Heart left ventricle (tissue), 16 donors: ENCODE results near the gene COPS8. TPM values are rescaled to one million over a fixed set of nuclear protein-coding genes. Genes with fewer than 3 reads are reported as not detected.

Source experiments
- ATAC-seq, 4 donors: fragments of 200-7000 bp; cut with Tn5 transposase; one replicate each; pipeline ENCODE4 v1.9.1; 2020 to 2022; ENCODE audit warnings: moderate library complexity in 4 of 4, mild to moderate bottlenecking in 3 of 4, moderate number of reproducible peaks in 1 of 4
- DNase-seq, 5 donors: peaks; one replicate each; pipeline ENCODE4 v3.0.0-alpha.2; 2020
- H3K27ac ChIP-seq, 12 donors: fragments of 200-600 bp; sonication (generic) in 4 of 12; one replicate each; pipeline versions ENCODE4 v1.5.0 to v1.8.0; 2016 to 2022; ENCODE audit warnings: mild to moderate bottlenecking in 2 of 12
- H3K27me3 ChIP-seq, 9 donors: fragments of 200-600 bp; sonication (generic) in 2 of 9; one replicate each; pipeline versions ENCODE4 v1.5.1 to v1.8.0; 2016 to 2022; ENCODE audit warnings: mild to moderate bottlenecking in 3 of 9
- H3K36me3 ChIP-seq, 9 donors: fragments of 200-600 bp; sonication (generic) in 2 of 9; one replicate each; pipeline versions ENCODE4 v1.5.0 to v1.8.0; 2018 to 2022; ENCODE audit warnings: mild to moderate bottlenecking in 2 of 9
- H3K4me1 ChIP-seq, 12 donors: fragments of 200-600 bp; sonication (generic) in 4 of 12; one replicate each; pipeline versions ENCODE4 v1.5.0 to v1.8.0; 2016 to 2022; ENCODE audit warnings: mild to moderate bottlenecking in 3 of 12
- H3K4me3 ChIP-seq, 12 donors: fragments of 200-600 bp; sonication (generic) in 4 of 12; one replicate each; pipeline versions ENCODE4 v1.5.0 to v1.8.0; 2017 to 2022; ENCODE audit warnings: mild to moderate bottlenecking in 9 of 12, moderate library complexity in 4 of 12
- H3K9me3 ChIP-seq, 12 donors: fragments of 200-600 bp; sonication (generic) in 4 of 12; one replicate each; pipeline versions ENCODE4 v1.5.0 to v1.8.0; 2016 to 2022; ENCODE audit warnings: mild to moderate bottlenecking in 1 of 12
- CTCF ChIP-seq, 12 donors: fragments of 200-600 bp; sonication (generic) in 4 of 12; IDR thresholded peaks; one replicate each; pipeline versions ENCODE4 v1.5.0 to v1.8.0; 2018 to 2022; ENCODE audit warnings: antibody characterized with exemption in 12 of 12, mild to moderate bottlenecking in 5 of 12
- POLR2A ChIP-seq, 2 donors: fragments of 450-650 bp; IDR thresholded peaks; one replicate each; pipeline ENCODE4 v1.6.1; 2017; ENCODE audit warnings: antibody characterized with exemption in 2 of 2, mild to moderate bottlenecking in 2 of 2, moderate library complexity in 2 of 2
- WGBS, 4 donors: extraction: QIAGEN DNeasy Blood & Tissue Kit in 2 of 4; methylation state at CpG; one replicate each; pipeline versions ENCODE4 v1.1.5 to v1.1.7; 2013 to 2018; 5-methylcytosine and 5-hydroxymethylcytosine counted together
- intact Hi-C, 10 donors: fragments of 100-400 bp; cut with DNase I; formaldehyde crosslinking; loops; one replicate each; pipeline versions ENCODE4 v1.11.1 to v1.14.2; 2022
- polyA plus RNA-seq, 2 donors: library from polyadenylated mRNA; stranded (reverse); fragments of 200-250 nt; gene quantifications; one replicate each; pipeline ENCODE4 v1.2.3, GENCODE V29; 2013
- total RNA-seq, 9 donors: library from RNA; depleted of rRNA in 2 of 9; stranded (reverse); fragments of >200 nt in 2 of 9; fragmentation: NEBNext Ultra II Directional in 3 of 9; extraction: Animal tissue kit (Norgen Biotek cat#: 25700) in 3 of 9; gene quantifications; one replicate each; pipeline versions ENCODE4 v1.1.0 to v1.2.4, GENCODE V29; 2016 to 2023
- donor health status: ischemic (EF 13 %, LVEDD 7.1; RV severe dilation, severe dysfunction).
- donor health status: healthy with polysubstance abuse.
- donor health status: DM: no; HTN: yes; CAD: no.
- donor health status: DM: no; HTN: no; CAD: no.
- donor health status: ischemic (EF 25% LVEDD 6.9; RV normal size, moderate dysfunction).
- donor health status: ischemic (EF 25% LVEDD 5.7; RV mildly dilated, moderate dysfunction).
- donor health status: healthy.
- donor health status: DM: yes; HTN: yes; CAD: no.
- donor health status: ischemic (EF 35%, LVEDD 5.7; RV mildly dilated, moderate dysfunction).
- donor health status: nonischemic (EF 11% LVEDD 7.7; RV severe dilation, severe dysfunction).
- donor health status: DM: yes; HTN: yes; CAD: no.
- donor health status: PGD.
- donor health status: ischemic (EF 29% LVEDD 5.4; RV normal size, mild dysfunction).
- donor health status: nonischemic (EF 23%, LVEDD 6.1; RV moderate dilation, normal function).

COPS8 gene
- total and polyA plus RNA-seq, 11 donors, result 34.7 to 231 (median 93.0) TPM

DNA sequence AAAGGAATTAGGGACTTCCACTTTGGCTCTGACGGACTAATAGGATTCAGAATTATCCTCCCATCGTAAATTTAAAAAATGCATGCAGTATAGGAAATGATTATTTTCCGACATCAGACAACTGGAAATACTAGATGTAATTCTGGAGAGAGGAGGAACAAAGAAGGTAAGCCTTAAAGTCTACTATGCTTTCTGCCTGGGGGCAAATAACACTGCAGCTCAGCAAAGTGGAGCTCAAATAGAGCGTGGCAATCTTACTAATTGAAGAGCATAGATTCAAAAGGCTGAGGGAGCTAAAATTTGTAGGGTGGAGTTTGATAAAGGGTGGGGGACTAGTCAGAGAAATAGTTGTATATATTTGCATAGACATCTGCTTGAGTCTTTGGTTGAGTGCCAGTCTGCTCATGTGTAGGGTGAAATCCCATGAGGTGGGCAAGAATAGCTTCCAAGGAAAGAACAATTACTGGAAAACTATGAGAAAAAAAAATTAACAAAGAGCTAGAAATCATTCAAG is 23.8 kb downstream of the COPS8 start:
- Histone ChIP-seq H3K4me1 (no peaks in the 10 kb centered on the region), H3K36me3 (peaks cover 0 to 9% (median 0%) of the 10 kb centered on the region in 9 donors), H3K9me3 (peaks cover 0 to 19% (median 0%) of the 10 kb centered on the region in 12 donors), H3K27ac (no peak overlapping the region), H3K27me3 (no peaks in the 10 kb centered on the region), H3K4me3 (no peak overlapping the region)
- TF ChIP-seq CTCF (IDR thresholded peaks at IDR 0.05) (no peak), POLR2A (IDR thresholded peaks at IDR 0.05) (no peak)
- intact Hi-C loops, result no loop called here
- DNase-seq (no peak), ATAC-seq (no peak)
- WGBS, 4 donors, result 97 to 99% (median 97%) methylated on average over 4 of the region's 4 CpGs

GRCh38 chr2:237113026-237113795 is 27.5 kb downstream of the COPS8 start:
- Histone ChIP-seq H3K9me3 (peaks cover 0 to 19% (median 0%) of the 10 kb centered on the region in 12 donors), H3K36me3 (no peaks in the 10 kb centered on the region), H3K27ac (no peak overlapping the region), H3K27me3 (no peaks in the 10 kb centered on the region), H3K4me1 (peaks cover 0 to 7% (median 0%) of the 10 kb centered on the region in 12 donors), H3K4me3 (no peak overlapping the region)
- 91 to 96% (median 94%) methylated on average over 4 of the region's 4 CpGs for WGBS, 4 donors
- intact Hi-C loops, result no loop called here
- DNase-seq, result no peak
- ATAC-seq, result no peak
- TF ChIP-seq POLR2A (IDR thresholded peaks at IDR 0.05) (no peak), CTCF (IDR thresholded peaks at IDR 0.05) (no peak)

- 91 to 97% (median 94%) methylated on average over 3 of the region's 3 CpGs for WGBS, 4 donors
- intact Hi-C loops, result no loop called here
- no peaks in the 10 kb centered on the region for H3K36me3 ChIP-seq
- H3K9me3 ChIP-seq, result peaks cover 0 to under 1% (median 0%) of the 10 kb centered on the region in 12 donors
- TF ChIP-seq CTCF (IDR thresholded peaks at IDR 0.05), result no peak
- no peak overlapping the region for H3K27ac ChIP-seq
- H3K27me3 ChIP-seq, result no peaks in the 10 kb centered on the region
- peaks cover 0 to 13% (median 0%) of the 10 kb centered on the region in 12 donors for H3K4me1 ChIP-seq
- ATAC-seq (no peak), DNase-seq (no peak)
- H3K4me3 ChIP-seq, result no peak overlapping the region
Measured at GRCh38 chr2:237115870-237116269, 30.2 kb downstream of the COPS8 start.

GRCh38 chr2:237116431-237116830 is 30.7 kb downstream of the COPS8 start:
- no peak for TF ChIP-seq CTCF (IDR thresholded peaks at IDR 0.05)
- no peak for TF ChIP-seq POLR2A (IDR thresholded peaks at IDR 0.05)
- H3K4me1 ChIP-seq, result peaks cover 0 to 13% (median 0%) of the 10 kb centered on the region in 12 donors
- intact Hi-C loops, result no loop called here
- H3K27ac ChIP-seq, result no peak overlapping the region
- no peaks in the 10 kb centered on the region for H3K9me3 ChIP-seq
- no peak overlapping the region for H3K4me3 ChIP-seq
- DNase-seq (no peak), ATAC-seq (no peak)
- 78 to 84% (median 81%) methylated on average over 2 of the region's 2 CpGs for WGBS, 4 donors
- no peaks in the 10 kb centered on the region for H3K27me3 ChIP-seq
- H3K36me3 ChIP-seq, result no peaks in the 10 kb centered on the region
